HG02938 (cell line): ENCODE results near the gene SELL.
"Not testable (repeated sequence)": the region's sequence is repeated elsewhere in the genome, so short reads cannot be mapped to it uniquely, and the experiment has no call there.

Source experiments
- ATAC-seq: cut with Tn5 transposase; IDR thresholded peaks from one replicate; pipeline ENCODE4 v1.9.1; 2021; ENCODE audit warnings: mild to moderate bottlenecking, moderate library complexity; ENCODE audit not compliant: unreplicated experiment

SELL gene

GRCh38 chr1:169670244-169670643 is 41.2 kb downstream of the SELL start:
- not testable (repeated sequence) for ATAC-seq

DNA sequence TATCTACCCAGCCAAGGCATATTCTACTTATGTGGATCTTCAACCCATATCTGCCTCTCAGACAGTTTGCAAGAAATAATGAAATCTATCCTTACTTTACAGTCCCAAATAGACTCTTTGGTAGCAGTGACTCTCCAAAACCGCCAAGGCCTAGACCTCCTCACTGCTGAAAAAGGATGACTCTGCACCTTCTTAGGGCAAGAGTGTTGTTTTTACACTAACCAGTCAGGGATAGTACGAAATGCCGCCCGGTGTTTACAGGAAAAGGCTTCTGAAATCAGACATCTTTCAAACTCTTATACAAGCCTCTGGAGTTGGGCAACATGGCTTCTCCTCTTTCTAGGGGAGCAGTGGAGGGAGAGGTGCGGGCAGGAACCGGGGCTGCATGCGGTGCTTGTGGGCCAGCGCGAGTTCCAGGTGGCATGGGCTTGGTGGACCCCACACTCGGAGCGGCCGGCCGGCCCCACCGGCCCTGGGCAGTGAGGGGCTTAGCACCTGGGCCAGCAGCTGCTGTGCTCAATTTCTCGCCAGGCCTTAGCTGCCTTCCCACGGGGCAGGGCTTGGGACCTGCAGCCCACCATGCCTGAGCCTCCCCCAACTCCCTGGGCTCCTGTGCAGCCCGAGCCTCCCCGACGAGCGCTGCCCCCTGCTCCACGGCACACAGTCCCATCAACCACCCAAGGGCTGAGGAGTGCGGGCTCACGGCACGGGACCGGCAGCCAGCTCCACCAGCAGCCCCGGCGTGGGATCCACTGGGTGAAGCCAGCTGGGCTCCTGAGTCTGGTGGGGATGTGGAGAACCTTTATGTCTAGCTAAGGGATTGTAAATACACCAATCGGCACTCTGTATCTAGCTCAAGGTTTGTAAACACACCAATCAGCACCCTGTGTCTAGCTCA is 43.5 kb downstream of the SELL start:
- ATAC-seq = not testable (repeated sequence)

GRCh38 chr1:169667227-169667639 is 44.2 kb downstream of the SELL start:
- ATAC-seq = peak; percentile 78

- ATAC-seq = not testable (repeated sequence)
These were observed 48.7 kb downstream of the SELL start for GRCh38 chr1:169662680-169663079.

GRCh38 chr1:169661066-169661465 is 50.4 kb downstream of the SELL start:
- ATAC-seq = not testable (repeated sequence)

DNA sequence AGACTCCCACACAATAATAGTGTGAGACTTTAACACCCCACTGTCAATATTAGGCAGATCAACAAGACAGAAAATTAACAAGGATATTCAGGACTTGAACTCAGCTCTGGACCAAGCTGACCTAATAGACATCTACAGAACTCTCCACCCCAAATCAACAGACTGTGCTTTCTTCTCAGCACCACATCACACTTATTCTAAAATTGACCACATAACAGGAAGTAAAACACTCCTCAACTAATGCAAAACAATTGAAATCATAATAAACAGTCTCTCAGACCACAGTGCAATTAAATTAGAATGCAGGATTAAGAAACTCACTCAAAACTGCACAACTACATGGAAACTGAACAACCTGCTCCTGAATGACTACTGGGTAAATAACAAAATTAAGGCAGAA is 52.6 kb downstream of the SELL start:
- ATAC-seq = not testable (repeated sequence)

- no peak for ATAC-seq
These were observed 57.5 kb downstream of the SELL start for GRCh38 chr1:169653873-169654272.

- no peak for ATAC-seq
These were observed 60.4 kb downstream of the SELL start for GRCh38 chr1:169651035-169651434.

DNA sequence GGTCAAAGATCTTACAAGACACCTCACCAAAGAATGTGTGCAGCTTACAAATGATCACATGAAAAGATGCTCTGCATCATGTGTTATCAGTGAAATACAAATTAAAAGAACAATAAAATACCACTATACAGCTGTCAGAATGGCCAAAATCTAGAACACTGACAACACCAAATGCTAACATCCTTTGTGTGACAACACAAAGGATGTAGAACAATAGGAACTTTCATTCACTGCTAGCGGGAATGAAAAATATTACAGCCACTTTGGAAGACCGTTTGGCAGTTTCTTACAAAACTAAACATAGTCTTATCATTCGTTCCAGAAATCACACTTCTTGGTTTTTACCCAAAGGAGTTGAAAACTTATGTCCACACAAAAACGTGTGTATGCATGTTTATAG is 60.9 kb downstream of the SELL start:
- ATAC-seq = no peak

GRCh38 chr1:169648709-169649108 is 62.7 kb downstream of the SELL start:
- ATAC-seq = no peak

DNA sequence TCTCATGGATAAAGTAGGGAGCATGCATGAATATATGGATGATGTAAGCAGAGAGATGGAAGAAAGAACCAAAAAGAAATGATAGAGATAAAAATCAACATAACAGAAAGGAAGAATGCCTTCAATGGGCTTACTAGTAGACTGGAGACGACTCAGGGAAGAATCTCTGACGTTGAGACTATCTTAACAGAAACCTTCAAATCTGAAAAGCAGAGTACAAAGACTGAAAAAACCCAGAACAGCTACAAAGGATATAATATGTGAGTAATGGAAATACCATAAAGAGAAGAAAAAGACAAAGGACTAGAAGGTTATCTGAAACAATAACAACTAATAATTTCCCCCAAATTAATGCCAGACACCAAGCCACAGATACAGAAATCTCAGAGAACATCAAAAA is 63.2 kb downstream of the SELL start:
- no peak for ATAC-seq

- no peak for ATAC-seq
These were observed 63.9 kb downstream of the SELL start for GRCh38 chr1:169647512-169647911.

GRCh38 chr1:169644297-169644696 is 67.1 kb downstream of the SELL start:
- ATAC-seq = no peak
